ENCODE results near the gene NXPE1. TPM values are rescaled to one million over a fixed set of nuclear protein-coding genes. Genes with fewer than 3 reads are reported as not detected.

The NXPE1 gene
- total RNA-seq, 1 experiment from 2014 or later = not detected

- ATAC-seq = no peak
Observed at GRCh38 chr11:114511079-114511478, 48.6 kb downstream of the NXPE1 start.

More at GRCh38 chr11:114511079-114511478, 48.6 kb downstream of the NXPE1 start:
- Histone ChIP-seq H3K9me3 (ENCODE audit: control insufficient read depth in 1 of 2, insufficient read depth in 1 of 2, low read depth in 1 of 2, low read length in 2 of 2) (no peaks in the 10 kb centered on the region), H3K79me2 (ENCODE audit: insufficient read depth, low read length) (no peaks in the 10 kb centered on the region), H3K4me2 (ENCODE audit: low read length) (no peak overlapping the region), H3K4me3 (replicated peaks in 1 of 2; ENCODE audit: low read depth in 1 of 2, low read length in 2 of 2) (no peak overlapping the region), H3K4me1 (ENCODE audit: control insufficient read depth in 1 of 2, insufficient read depth in 2 of 2, low read length in 2 of 2) (no peaks in the 10 kb centered on the region), H3K9me2 (ENCODE audit: insufficient read depth) (no peaks in the 10 kb centered on the region), H2AFZ (ENCODE audit: low read depth, low read length, poor library complexity, severe bottlenecking) (no peak overlapping the region), H3K27me3 (ENCODE audit: insufficient read depth, low read length) (no peaks in the 10 kb centered on the region), H3K9ac (ENCODE audit: low read length) (no peak overlapping the region), H4K20me1 (ENCODE audit: insufficient read depth) (no peaks in the 10 kb centered on the region), H3K27ac (ENCODE audit: low read depth, low read length) (no peak overlapping the region), H3K36me3 (ENCODE audit: control insufficient read depth in 1 of 2, insufficient read depth in 2 of 2, low read length in 2 of 2) (no peaks in the 10 kb centered on the region)
- ChIA-PET RAD21 (ENCODE audit: low non-redundant PET in 1 of 2, low total read pairs in 2 of 2, uncharacterized antibody in 2 of 2, unreplicated experiment in 2 of 2) (no interaction called here), CTCF (no interaction called here), POLR2A (no interaction called here)
- BruUV-seq (replicated peaks) = no TSS peak
- DNase-seq (ENCODE audit: low read depth, low spot score) = no peak
- TF ChIP-seq POLR2A (IDR thresholded peaks at IDR 0.05; ENCODE audit: borderline replicate concordance, extremely low read depth, insufficient read depth, insufficient read length) (no peak), ZFX (IDR thresholded peaks at IDR 0.05) (no peak), SP1 (IDR thresholded peaks at IDR 0.05; ENCODE audit: low read depth) (no peak), ZNF274 (IDR thresholded peaks at IDR 0.05; ENCODE audit: low read depth, low read length) (no peak), YY1 (IDR thresholded peaks at IDR 0.05; ENCODE audit: extremely low read depth, insufficient replicate concordance, low read depth, low read length) (no peak), SRF (IDR thresholded peaks at IDR 0.05; ENCODE audit: low read depth) (no peak), JUND (IDR thresholded peaks at IDR 0.05) (no peak), EZH2 (IDR thresholded peaks at IDR 0.05) (no peak), CBX3 (IDR thresholded peaks at IDR 0.05; ENCODE audit: low read depth) (no peak), CTCF (IDR thresholded peaks at IDR 0.05 in 2 of 3, conservative IDR thresholded peaks at IDR 0.05 in 1 of 3; ENCODE audit: borderline replicate concordance in 1 of 3, insufficient read depth in 1 of 3, low read depth in 2 of 3, low read length in 2 of 3) (no peak)
- TF ChIP-seq, protein P1, sequence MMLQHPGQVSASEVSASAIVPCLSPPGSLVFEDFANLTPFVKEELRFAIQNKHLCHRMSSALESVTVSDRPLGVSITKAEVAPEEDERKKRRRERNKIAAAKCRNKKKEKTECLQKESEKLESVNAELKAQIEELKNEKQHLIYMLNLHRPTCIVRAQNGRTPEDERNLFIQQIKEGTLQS (IDR thresholded peaks at IDR 0.05) = no peak
- TF ChIP-seq, protein P2, sequence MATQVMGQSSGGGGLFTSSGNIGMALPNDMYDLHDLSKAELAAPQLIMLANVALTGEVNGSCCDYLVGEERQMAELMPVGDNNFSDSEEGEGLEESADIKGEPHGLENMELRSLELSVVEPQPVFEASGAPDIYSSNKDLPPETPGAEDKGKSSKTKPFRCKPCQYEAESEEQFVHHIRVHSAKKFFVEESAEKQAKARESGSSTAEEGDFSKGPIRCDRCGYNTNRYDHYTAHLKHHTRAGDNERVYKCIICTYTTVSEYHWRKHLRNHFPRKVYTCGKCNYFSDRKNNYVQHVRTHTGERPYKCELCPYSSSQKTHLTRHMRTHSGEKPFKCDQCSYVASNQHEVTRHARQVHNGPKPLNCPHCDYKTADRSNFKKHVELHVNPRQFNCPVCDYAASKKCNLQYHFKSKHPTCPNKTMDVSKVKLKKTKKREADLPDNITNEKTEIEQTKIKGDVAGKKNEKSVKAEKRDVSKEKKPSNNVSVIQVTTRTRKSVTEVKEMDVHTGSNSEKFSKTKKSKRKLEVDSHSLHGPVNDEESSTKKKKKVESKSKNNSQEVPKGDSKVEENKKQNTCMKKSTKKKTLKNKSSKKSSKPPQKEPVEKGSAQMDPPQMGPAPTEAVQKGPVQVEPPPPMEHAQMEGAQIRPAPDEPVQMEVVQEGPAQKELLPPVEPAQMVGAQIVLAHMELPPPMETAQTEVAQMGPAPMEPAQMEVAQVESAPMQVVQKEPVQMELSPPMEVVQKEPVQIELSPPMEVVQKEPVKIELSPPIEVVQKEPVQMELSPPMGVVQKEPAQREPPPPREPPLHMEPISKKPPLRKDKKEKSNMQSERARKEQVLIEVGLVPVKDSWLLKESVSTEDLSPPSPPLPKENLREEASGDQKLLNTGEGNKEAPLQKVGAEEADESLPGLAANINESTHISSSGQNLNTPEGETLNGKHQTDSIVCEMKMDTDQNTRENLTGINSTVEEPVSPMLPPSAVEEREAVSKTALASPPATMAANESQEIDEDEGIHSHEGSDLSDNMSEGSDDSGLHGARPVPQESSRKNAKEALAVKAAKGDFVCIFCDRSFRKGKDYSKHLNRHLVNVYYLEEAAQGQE (IDR thresholded peaks at IDR 0.05; ENCODE audit: low read depth) = no peak
- intact Hi-C loops (cut with micrococcal nuclease) = no loop called here
